OCI-LY1 (cell line): ENCODE results near the gene ATP1B1.

Experiments
- EZH2 ChIP-seq: fragments of 200-600 bp; sonication (generic), shearing (Covaris generic); IDR thresholded peaks from 2 replicates; pipeline ENCODE4 v1.8.0; 2017; ENCODE audit warnings: borderline replicate concordance, mixed run types, mild to moderate bottlenecking, antibody characterized with exemption, low read length, moderate library complexity, mixed read lengths
- TF ChIP-seq, protein P1 (sequence below): fragments of 200-600 bp; sonication (generic), shearing (Covaris generic); IDR thresholded peaks from 2 replicates; pipeline ENCODE4 v1.5.1; 2017; ENCODE audit warnings: mild to moderate bottlenecking, antibody characterized with exemption, low read length, moderate library complexity, mixed read lengths

DNA sequence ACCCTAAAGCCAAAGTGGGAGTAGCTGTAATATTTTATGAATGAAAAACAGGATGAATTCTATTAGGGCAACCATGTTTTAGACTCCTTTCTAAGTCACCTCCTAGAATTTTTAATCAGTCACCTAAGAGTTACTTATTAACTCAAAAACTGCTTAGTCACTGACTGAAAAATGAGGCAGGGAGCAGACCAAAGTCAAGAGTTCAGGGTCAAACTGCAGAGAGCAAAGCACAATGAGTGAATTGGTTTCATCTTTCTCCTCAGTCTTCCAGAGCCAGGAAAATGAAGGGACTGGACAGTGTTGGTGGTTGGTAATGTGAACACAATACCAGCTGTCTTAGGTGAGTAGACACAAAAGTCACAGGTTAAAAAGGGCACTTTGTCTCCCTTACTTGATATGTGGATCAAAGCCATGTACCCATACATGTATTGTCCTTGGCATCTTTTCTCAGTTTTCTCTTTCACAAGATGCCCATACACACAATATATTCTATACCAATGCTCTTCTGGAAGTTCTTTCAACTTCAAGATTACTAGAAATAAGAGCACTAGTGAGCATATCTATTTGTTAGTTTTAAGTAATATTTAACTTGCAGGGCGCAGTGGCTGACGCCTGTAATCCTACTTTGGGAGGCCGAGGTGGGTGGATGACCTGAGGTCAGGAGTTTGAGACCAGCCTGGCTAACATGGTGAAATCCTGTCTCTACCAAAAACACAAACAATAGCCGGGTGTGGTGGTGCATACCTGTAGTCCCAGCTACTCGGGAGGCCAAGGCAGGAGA is 42.2 kb downstream of the ATP1B1 start:
- TF ChIP-seq, protein P1, sequence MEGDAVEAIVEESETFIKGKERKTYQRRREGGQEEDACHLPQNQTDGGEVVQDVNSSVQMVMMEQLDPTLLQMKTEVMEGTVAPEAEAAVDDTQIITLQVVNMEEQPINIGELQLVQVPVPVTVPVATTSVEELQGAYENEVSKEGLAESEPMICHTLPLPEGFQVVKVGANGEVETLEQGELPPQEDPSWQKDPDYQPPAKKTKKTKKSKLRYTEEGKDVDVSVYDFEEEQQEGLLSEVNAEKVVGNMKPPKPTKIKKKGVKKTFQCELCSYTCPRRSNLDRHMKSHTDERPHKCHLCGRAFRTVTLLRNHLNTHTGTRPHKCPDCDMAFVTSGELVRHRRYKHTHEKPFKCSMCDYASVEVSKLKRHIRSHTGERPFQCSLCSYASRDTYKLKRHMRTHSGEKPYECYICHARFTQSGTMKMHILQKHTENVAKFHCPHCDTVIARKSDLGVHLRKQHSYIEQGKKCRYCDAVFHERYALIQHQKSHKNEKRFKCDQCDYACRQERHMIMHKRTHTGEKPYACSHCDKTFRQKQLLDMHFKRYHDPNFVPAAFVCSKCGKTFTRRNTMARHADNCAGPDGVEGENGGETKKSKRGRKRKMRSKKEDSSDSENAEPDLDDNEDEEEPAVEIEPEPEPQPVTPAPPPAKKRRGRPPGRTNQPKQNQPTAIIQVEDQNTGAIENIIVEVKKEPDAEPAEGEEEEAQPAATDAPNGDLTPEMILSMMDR: no peak
- no peak for TF ChIP-seq EZH2
